NCI-H345 treated with DMSO at 0.1 percent for 48 hours (cell line): Measurements from ENCODE around the gene UCHL1.

ENCODE experiments used
- DNase-seq: peaks from one replicate; lab custom pipeline; 2025; ENCODE audit not compliant: unreplicated experiment; lab: John Stamatoyannopoulos, UW

UCHL1 gene

DNA sequence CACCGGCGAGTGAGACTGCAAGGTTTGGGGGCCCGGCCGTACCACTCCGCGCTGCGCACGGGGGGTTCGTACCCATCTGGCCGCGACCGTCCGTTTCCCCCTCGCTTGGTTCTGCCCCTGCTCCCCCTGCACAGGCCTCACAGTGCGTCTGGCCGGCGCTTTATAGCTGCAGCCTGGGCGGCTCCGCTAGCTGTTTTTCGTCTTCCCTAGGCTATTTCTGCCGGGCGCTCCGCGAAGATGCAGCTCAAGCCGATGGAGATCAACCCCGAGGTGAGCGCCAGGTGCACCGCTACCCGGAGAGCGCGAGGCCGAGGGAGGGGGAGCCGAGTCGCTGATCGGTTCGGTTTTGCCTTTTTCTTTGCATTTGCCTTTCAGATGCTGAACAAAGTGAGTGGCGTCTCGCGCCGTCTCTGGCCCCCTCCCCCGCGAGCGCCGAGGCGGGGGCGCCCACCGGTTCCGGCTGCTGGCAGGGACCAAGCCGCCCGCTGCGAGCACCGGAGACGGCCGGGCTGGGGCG lies at the start of gene UCHL1:
UCHL1 (plus strand) TSS at position 189 of the 517 bp plus-strand sequence; CDS start at position 238, 49 bp downstream.
- peak; percentile 83 for DNase-seq

DNA sequence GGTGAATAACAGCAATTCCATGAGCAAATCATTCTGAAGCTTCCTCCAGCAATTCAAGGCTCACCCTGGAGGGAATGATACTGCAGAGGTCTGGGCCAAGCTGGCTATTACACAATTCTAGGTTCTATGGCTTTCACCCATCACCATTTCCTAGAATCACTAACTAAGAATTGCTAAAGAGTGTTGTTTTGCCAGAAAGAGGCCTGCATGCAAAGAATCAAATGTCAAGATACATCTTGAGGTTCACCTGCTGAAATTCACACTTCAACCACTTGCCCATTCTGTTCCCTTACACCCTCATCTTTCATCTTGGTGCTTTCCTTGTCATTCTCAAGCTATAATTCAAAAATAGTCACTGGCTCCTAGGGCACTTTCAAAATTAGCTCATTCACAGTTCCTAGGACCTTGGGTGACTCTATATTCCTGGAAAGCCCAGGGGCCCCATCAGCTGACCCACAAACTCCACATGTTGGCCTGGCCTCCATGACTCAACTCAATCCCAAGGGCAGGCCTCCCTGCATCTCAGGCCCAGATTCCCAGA lies 49.4 kb upstream of the UCHL1 start:
- DNase-seq = no peak

DNA sequence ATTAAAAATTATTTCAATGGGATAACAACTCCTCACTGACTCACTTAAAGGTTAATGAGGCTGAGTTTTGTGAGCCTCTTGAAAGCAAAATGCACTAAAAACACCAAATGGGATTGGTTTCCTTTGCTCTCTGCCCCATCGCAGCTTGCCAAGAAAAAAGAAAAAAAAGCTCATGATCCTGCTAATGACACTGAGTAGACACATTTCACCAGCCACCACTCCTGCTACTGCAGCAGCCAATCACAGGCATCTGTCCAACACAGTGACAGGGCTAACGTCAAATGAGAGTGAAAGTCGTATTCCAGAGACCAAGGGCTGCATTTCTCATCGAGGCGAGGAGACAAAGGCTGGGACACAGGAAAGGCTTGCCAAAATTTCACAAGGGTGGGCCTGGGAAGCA lies 47.5 kb upstream of the UCHL1 start:
- no peak for DNase-seq

GRCh38 chr4:41209901-41210300 lies 46.8 kb upstream of the UCHL1 start:
- DNase-seq = no peak

GRCh38 chr4:41211951-41212615 lies 44.6 kb upstream of the UCHL1 start:
- no peak for DNase-seq

DNA sequence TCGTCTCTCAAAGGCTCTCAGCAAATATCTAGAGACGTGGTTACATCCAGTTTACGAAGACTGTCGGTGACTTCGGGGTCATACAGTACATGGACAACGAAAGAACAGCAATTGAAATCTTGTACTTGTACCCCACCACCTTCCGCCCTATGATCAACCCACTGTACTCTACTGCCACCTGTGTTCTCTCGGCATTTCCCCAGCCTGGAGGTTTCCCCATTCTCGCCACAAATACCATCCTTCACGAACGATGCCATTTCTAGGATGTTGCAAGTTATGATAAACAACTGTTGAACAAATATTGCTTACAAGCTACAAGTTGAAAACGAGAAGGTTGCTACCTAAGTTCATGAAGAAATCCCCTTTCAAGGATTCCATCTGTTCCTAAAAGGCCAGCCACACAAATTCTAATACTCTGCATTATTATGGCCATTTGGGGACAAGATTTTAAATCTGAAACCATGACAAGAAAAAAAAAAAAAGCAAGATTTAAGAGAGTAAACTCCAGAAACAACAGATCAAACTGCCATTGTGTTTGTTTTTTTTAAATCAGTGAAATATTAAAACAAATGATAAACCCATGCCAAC lies 44.0 kb upstream of the UCHL1 start:
- DNase-seq = no peak

DNA sequence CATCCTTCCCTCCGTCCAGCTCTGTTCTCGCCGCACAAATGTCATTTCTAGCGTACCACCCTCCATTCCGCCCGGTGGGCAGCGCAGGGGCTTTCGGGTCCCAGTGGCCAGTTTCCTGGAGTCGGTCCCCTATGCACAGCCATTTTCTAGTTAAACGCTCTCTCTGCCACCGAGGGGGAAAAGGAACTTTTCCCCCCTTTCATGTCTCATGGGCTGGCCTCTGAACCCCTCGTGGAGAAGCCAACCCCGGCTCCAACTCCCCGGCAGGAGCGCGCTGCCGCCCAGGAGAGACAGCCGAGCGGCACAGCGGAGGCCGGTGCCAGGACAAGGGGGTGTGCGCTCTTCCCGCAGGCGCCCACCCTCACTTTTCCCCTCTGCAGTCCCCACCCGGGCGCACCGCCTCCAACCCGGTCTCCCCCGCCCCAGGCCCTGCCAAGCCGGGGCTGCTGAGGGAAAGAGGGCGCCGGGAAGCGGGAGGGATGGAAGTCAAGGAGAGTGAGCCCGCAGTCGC lies 43.0 kb upstream of the UCHL1 start:
- no peak for DNase-seq

DNA sequence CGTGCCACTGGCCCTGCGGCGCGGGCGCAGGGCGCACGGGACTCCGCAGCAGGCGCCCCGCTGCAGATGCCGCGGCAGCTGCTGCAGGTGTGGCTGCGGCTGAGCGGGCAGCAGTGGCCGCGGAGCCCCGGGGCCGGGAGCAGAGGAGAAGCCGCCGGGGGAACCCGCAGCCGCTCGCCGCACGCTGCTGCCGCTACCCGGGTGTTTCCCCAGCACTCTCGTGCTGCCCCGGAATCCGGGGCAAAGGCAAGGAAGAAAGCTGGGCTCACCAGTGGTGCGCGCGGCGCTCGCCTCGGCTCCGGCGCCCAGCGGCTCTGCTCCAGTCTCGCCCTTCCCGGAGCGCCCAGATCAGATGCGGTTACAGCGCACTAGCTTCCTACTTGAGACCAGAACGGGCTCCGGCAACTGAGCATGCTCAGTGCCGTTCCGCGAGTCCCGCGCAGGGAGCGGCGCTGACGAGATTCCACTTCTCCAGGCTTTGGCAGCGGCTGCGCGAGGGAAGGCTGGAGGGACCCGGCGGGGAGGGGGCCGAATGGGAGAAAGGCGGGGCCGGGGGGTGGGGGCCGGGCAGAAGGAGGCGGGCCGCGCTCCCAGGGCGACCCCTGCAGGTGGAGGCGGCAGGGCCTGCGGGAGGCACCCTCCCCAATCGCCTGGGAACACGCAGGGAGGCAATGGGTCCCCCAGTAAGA lies 42.4 kb upstream of the UCHL1 start, which contains the start of gene APBB2:
APBB2 (minus strand) TSS at position 407 of the 689 bp plus-strand sequence. CDS start 181,288 bp downstream, outside the sequence.
- peak; percentile 86 for DNase-seq

- no peak for DNase-seq
Observed at GRCh38 chr4:41214825-41215146, 41.9 kb upstream of the UCHL1 start.

- no peak for DNase-seq
Observed at GRCh38 chr4:41215155-41215554, 41.6 kb upstream of the UCHL1 start.

GRCh38 chr4:41215969-41216293 lies 40.8 kb upstream of the UCHL1 start:
- no peak for DNase-seq

DNA sequence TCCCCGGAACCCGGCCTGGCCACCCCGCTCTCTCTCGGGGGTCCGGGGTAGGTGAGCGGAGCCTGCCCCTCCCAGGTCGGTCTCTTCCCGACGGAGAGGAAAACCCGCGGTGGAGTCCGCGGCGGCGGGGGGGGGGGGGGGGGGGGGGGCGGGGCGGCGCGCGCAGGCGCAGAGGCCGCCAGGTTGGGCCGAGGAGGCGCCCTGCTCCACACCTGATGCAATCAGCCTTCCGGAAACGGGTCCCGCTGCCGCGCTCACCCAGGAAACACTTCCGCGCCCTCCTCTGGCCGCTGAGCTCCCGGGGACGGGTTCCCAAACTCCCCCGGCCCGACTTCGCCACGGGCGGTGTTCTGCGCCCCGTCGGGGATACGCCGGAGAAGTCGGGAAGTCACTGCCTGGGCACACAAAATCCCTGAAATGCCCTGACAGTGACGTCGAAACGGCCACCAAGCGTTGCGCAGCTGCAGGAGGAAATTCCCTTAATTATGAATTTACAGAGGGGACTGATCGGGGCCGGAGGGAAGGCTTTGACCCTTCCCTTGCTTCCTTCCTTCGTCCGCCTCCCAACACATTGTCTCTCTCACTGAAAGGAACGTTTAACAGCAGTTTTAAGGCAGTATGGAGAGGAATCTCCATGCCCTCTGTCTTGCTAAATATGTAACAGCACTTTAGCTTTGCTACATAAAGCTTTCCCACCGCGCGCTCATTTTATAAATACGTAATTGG lies 40.3 kb upstream of the UCHL1 start:
- DNase-seq = peak; percentile 43

GRCh38 chr4:41217020-41217333 lies 39.8 kb upstream of the UCHL1 start:
- no peak for DNase-seq

DNA sequence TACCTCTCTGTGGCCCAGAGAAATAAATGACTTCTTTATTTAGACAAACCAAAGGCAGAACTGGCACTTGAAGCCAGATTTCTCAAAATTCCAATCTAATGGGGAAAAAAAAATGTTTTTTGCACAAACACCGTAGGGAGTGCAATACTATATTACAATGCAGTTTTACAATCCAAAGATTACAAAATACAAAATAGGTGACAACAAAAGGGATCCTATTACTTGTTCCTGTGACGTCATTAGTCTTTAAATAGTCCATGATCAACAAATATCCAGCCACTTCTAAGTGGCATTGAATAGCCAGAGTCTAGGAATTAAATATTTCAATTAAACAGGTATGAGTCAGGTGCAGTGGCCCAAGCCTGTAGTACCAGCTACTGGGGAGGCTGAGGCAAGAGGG lies 39.4 kb upstream of the UCHL1 start:
- no peak for DNase-seq

DNA sequence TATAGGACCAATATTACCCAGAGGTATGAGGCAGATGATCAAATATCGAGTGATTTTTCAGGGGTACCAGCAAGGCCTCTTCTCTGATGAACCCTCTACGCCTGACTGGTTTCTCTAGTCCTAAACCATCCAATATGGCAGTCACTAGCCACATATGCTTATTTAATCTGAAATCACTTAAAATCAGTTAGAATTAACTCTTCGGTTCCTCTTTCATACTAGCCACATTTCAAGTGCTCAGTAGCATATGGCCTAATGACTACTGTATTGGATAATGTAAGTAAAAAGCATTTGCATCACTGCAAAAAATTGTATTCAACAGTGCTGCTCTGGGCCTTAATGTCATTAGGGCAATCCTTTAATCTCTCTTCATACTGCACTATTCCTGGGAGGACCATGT lies 38.0 kb upstream of the UCHL1 start:
- no peak for DNase-seq

DNA sequence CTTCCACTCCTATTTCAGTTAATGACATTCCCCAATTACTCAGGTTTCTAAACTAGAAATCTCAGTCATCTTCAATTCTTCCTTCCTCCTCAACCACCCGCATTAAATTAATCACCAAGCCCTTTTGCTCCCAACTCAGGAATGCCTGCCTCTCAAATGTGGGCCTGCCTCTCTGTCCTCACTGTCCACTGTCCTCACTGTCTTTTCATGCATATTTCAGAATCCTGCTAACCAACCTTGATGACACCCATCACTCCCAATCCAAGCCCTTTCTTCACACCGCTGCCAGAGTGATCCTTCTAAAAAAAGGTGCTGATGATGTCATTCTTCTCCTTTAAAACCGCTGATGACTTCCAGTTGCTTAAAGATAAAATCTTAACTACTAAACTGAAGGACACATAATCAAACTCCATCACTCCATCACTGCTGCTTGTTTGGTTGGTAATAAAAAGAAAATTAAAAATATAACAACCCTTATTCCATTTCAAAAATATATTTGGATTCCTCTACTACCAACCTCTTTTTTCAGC lies 37.2 kb upstream of the UCHL1 start:
- no peak for DNase-seq

GRCh38 chr4:41221850-41222645 lies 34.7 kb upstream of the UCHL1 start:
- no peak for DNase-seq

GRCh38 chr4:41227902-41228301 lies 28.8 kb upstream of the UCHL1 start:
- no peak for DNase-seq

GRCh38 chr4:41232406-41232805 lies 24.3 kb upstream of the UCHL1 start:
- DNase-seq = no peak

GRCh38 chr4:41232856-41233255 lies 23.9 kb upstream of the UCHL1 start:
- DNase-seq = no peak
